K562 (cell line): ENCODE measurements around the gene PHF19. TPM values are rescaled to one million over a fixed set of nuclear protein-coding genes. Genes with fewer than 3 reads are reported as not detected.

Experiments used
- ATAC-seq: fragments of 200-7000 bp; cut with Tn5 transposase; 3 replicates; pipeline ENCODE4 v1.9.1; 2020; ENCODE audit warnings: moderate library complexity
- BruUV-seq: library from RNA; stranded (reverse); fragments of 400-500 nt; replicated peaks from 2 replicates; lab custom pipeline; 2021; lab: Mats Ljungman, UMichigan
- CTCF ChIA-PET: fragments of 300-600 bp; formaldehyde crosslinking; extraction: SDS; loops from one replicate; lab custom pipeline; 2021; ENCODE audit warnings: low intra/inter-chr PET ratio; lab: Yijun Ruan, JAX
- POLR2A ChIA-PET: fragments of 300-600, 350-650 bp; sonication (Branson Sonifier 250); formaldehyde crosslinking; extraction: SDS; loops from one replicate; lab custom pipeline; 2021; ENCODE audit warnings: antibody characterized with exemption, inconsistent platforms; lab: Yijun Ruan, JAX
- DNase-seq, 4 experiments: peaks; one replicate each; pipeline versions ENCODE4 v3.0.0 to v3.0.0-alpha.2; 2011 to 2018; ENCODE audit warnings: low spot score in 3 of 4, mixed read lengths in 3 of 4; ENCODE audit errors: extremely low read depth in 1 of 4
- FAIRE-seq: peaks from 2 replicates; lab custom pipeline; 2011; peaks lifted over from hg19 to GRCh38; lab: Jason Lieb, UNC
- H2AFZ ChIP-seq: 2 replicates; pipeline ENCODE4 v1.6.0; 2011; ENCODE audit warnings: low read depth, low read length, control low read depth, inconsistent platforms
- H3K27ac ChIP-seq: fragments of 200-600 bp; 3 replicates; pipeline ENCODE4 v1.8.0; 2011; ENCODE audit warnings: low read depth, mild to moderate bottlenecking, control low read depth, inconsistent platforms, low read length, moderate library complexity, mixed read lengths; ENCODE audit errors: extremely low read depth
- H3K27me3 ChIP-seq, 2 experiments: fragments of 300-600 bp in 1 of 2; 2 replicates in 1 of 2; 3 replicates in 1 of 2; pipeline versions ENCODE4 v1.6.0 to v1.8.0; 2011; ENCODE audit warnings: inconsistent platforms in 2 of 2, low read length in 2 of 2, mild to moderate bottlenecking in 1 of 2, mixed read lengths in 1 of 2, moderate library complexity in 1 of 2; ENCODE audit not compliant: control insufficient read depth in 2 of 2, insufficient read depth in 2 of 2
- H3K36me3 ChIP-seq: fragments of 300-600 bp; 3 replicates; pipeline ENCODE4 v1.8.0; 2011; ENCODE audit warnings: mild to moderate bottlenecking, low read length, inconsistent platforms; ENCODE audit not compliant: control insufficient read depth, insufficient read depth
- H3K4me1 ChIP-seq, 2 experiments: fragments of 200-600 bp in 1 of 2; replicated peaks in 1 of 2; 2 replicates in 1 of 2; 3 replicates in 1 of 2; pipeline versions ENCODE4 v1.5.1 to v1.8.0; 2011; ENCODE audit warnings: inconsistent platforms in 2 of 2, low read length in 2 of 2, mild to moderate bottlenecking in 1 of 2, mixed read lengths in 1 of 2, moderate library complexity in 1 of 2; ENCODE audit not compliant: control insufficient read depth in 2 of 2, insufficient read depth in 2 of 2
- H3K4me2 ChIP-seq: 2 replicates; pipeline ENCODE4 v1.6.1; 2011; ENCODE audit warnings: low read length, control low read depth, inconsistent platforms, mixed read lengths; ENCODE audit not compliant: insufficient read depth
- H3K4me3 ChIP-seq: fragments of 200-600 bp; sonication (generic), shearing (Covaris generic); 2 replicates; pipeline ENCODE4 v1.5.1; 2016; ENCODE audit warnings: control low read depth, inconsistent platforms
- H3K79me2 ChIP-seq: fragments of 200-600 bp; 3 replicates; pipeline ENCODE4 v1.8.0; 2011; ENCODE audit warnings: low read length, inconsistent platforms; ENCODE audit not compliant: control insufficient read depth, insufficient read depth
- H3K9ac ChIP-seq, 2 experiments: 2 replicates each; pipeline versions ENCODE4 v1.6.0 to v1.6.1; 2011; ENCODE audit warnings: low read depth in 2 of 2, low read length in 2 of 2, control low read depth in 1 of 2, inconsistent platforms in 1 of 2, mild to moderate bottlenecking in 1 of 2, mixed read lengths in 1 of 2; ENCODE audit not compliant: insufficient read depth in 1 of 2
- H3K9me1 ChIP-seq: one replicate; pipeline ENCODE4 v1.6.0; 2011; ENCODE audit warnings: inconsistent platforms, mild to moderate bottlenecking, low read length, moderate library complexity; ENCODE audit not compliant: control insufficient read depth, insufficient read depth
- H3K9me3 ChIP-seq: replicated peaks from 2 replicates; pipeline ENCODE4 v1.5.1; 2011; ENCODE audit warnings: low read depth, low read length, inconsistent platforms; ENCODE audit not compliant: control insufficient read depth, insufficient read depth
- H4K20me1 ChIP-seq: replicated peaks from 2 replicates; pipeline ENCODE4 v1.6.1; 2011; ENCODE audit warnings: low read length, inconsistent platforms, mixed read lengths; ENCODE audit not compliant: control insufficient read depth, insufficient read depth
- JUN ChIP-seq, 2 experiments: sonication (generic) in 1 of 2; formaldehyde crosslinking in 1 of 2; IDR thresholded peaks; 2 replicates each; pipeline versions ENCODE4 v1.6.1 to v1.8.0; 2012 to 2022; ENCODE audit warnings: borderline replicate concordance in 2 of 2, mild to moderate bottlenecking in 2 of 2, improper control_type of control experiment in 1 of 2, low read depth in 1 of 2, low read length in 1 of 2, missing genetic modification reagents in 1 of 2
- JUND ChIP-seq, 2 experiments: IDR thresholded peaks; 2 replicates in 1 of 2; 3 replicates in 1 of 2; pipeline ENCODE4 v1.6.1; 2011; ENCODE audit warnings: borderline replicate concordance in 2 of 2, low read depth in 2 of 2, low read length in 2 of 2, improper control_type of control experiment in 1 of 2, missing biosample characterization in 1 of 2, missing genetic modification characterization in 1 of 2, missing genetic modification reagents in 1 of 2
- KDM5B ChIP-seq: fragments of 200-600 bp; sonication (generic); IDR thresholded peaks from 2 replicates; pipeline ENCODE4 v1.6.1; 2012; ENCODE audit warnings: low read depth, mild to moderate bottlenecking, moderate library complexity, low read length, control low read depth, inconsistent platforms; ENCODE audit not compliant: insufficient replicate concordance
- in situ Hi-C: fragments of 300-500 bp; cut with MboI; formaldehyde crosslinking; loops from 4 replicates; pipeline ENCODE4 v1.15.0; 2018; ENCODE audit warnings: inconsistent platforms, mixed read lengths
- intact Hi-C: fragments of 100-400 bp; cut with micrococcal nuclease; formaldehyde crosslinking; loops from 2 replicates; pipeline ENCODE4 v1.14.2; 2022
- polyA plus RNA-seq, 8 experiments: library from polyadenylated mRNA; depleted of rRNA in 4 of 8; stranded (reverse) in 5 of 8; unstranded in 3 of 8; fragments of >200 nt; fragmentation: Nextera tagmentation in 2 of 8; fragmentation: Illumina TruSeq in 1 of 8; extraction: Ambion mirVana in 2 of 8; extraction: Trizol in 1 of 8; gene quantifications; 2 replicates each; pipeline versions ENCODE4 v1.2.1 to v1.2.3, GENCODE V29; 2011 to 2014; ENCODE audit warnings: inconsistent platforms in 1 of 8, missing spikeins in 1 of 8
- total RNA-seq, 7 experiments: library from RNA; depleted of rRNA in 6 of 7; stranded (reverse); fragments of >200 nt in 6 of 7; fragmentation: Illumina TruSeq in 2 of 7; extraction: Trizol in 2 of 7; gene quantifications; 2 replicates each; pipeline versions ENCODE4 v1.2.1 to v1.2.3, GENCODE V29; 2011 to 2021; ENCODE audit warnings: low replicate concordance in 1 of 7
- TF ChIP-seq, protein P1 (sequence below): IDR thresholded peaks from 2 replicates; pipeline ENCODE4 v1.6.1; 2011; ENCODE audit warnings: borderline replicate concordance, low read depth, mild to moderate bottlenecking, moderate library complexity, low read length; ENCODE audit not compliant: insufficient read depth, poor library complexity, severe bottlenecking

PHF19 gene
- total and polyA plus RNA-seq, 9 of the 15 experiments (the other 6 are each of a cell fraction or from before 2014, with no cell fraction given) = 95.8 to 403 (median 255) TPM

DNA sequence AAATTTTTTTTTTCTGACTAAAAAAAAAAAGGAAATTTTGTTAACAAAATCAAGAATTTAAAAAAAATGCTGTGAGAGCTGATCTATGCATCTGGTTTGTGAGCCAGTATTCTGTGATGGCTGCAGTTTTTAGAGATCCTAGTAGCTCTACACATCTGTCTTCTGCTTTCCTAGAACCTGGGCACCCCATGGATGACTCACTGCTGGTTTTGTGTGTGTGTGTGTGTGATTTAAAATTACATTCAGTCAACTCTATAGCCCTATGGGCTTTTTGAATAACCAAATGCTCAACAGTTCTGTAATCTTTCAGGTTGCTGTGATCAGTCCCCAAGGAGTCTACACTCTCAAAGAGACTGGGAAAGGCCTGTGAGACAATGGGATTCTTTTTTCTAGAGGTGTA lies 31.7 kb downstream of the PHF19 start:
- CTCF ChIA-PET = no interaction called here
- no peak overlapping the region for H3K4me2 ChIP-seq

More for the DNA sequence above, 31.7 kb downstream of the PHF19 start:
- H3K79me2 ChIP-seq = peaks cover 47% of the 10 kb centered on the region
- no peak overlapping the region for H3K27ac ChIP-seq
- no peak for ATAC-seq
- no peaks in the 10 kb centered on the region for H3K9me1 ChIP-seq
- peaks cover 23% of the 10 kb centered on the region; the same call in 2 of the 3 replicates for H3K36me3 ChIP-seq
- BruUV-seq = no TSS peak
- H3K9me3 ChIP-seq = no peaks in the 10 kb centered on the region
- H4K20me1 ChIP-seq = no peaks in the 10 kb centered on the region
- POLR2A ChIA-PET = interaction anchor here (0.5 to 5.3 kb wide), 16 partner anchors 10 to 226 kb away, joined by 3 to 78 read pairs (median 7); partner anchors contain the start of gene FBXW2
- H3K4me1 ChIP-seq = peaks cover 20 to 38% of the 10 kb centered on the region in 2 experiments; a peak in 4 of 5 replicates
- no peak for FAIRE-seq
- in situ Hi-C loops = no loop called here
- no peak overlapping the region for H2AFZ ChIP-seq
- no peaks in the 10 kb centered on the region for H3K27me3 ChIP-seq
- H3K9ac ChIP-seq = no peak overlapping the region
- TF ChIP-seq JUND (IDR thresholded peaks at IDR 0.05; ENCODE audit: borderline replicate concordance, low read depth, low read length) (peak; percentile 85; the same call in 1 of the 2 replicates), JUND (tag; IDR thresholded peaks at IDR 0.05; ENCODE audit: borderline replicate concordance, low read depth, low read length) (no peak), JUN (IDR thresholded peaks at IDR 0.05; ENCODE audit: borderline replicate concordance, low read depth, low read length) (0 out of 2 replicates have a peak, but pooled peaks have one; percentile 53), JUN (CRISPR knock-in tag; IDR thresholded peaks at IDR 0.05; ENCODE audit: borderline replicate concordance) (no peak), KDM5B (peak; percentile 20)
- TF ChIP-seq, protein P1, sequence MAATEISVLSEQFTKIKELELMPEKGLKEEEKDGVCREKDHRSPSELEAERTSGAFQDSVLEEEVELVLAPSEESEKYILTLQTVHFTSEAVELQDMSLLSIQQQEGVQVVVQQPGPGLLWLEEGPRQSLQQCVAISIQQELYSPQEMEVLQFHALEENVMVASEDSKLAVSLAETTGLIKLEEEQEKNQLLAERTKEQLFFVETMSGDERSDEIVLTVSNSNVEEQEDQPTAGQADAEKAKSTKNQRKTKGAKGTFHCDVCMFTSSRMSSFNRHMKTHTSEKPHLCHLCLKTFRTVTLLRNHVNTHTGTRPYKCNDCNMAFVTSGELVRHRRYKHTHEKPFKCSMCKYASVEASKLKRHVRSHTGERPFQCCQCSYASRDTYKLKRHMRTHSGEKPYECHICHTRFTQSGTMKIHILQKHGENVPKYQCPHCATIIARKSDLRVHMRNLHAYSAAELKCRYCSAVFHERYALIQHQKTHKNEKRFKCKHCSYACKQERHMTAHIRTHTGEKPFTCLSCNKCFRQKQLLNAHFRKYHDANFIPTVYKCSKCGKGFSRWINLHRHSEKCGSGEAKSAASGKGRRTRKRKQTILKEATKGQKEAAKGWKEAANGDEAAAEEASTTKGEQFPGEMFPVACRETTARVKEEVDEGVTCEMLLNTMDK = no peak
- no peak overlapping the region for H3K4me3 ChIP-seq
- intact Hi-C loops = no loop called here
- DNase-seq = peak in 1 of 4 experiments; percentile 63
